OCI-LY1 (cell line): ENCODE results near the gene MDM1.

Experiments used
- H2AFZ ChIP-seq: fragments of 200-600 bp; sonication (generic), shearing (Covaris generic); 2 replicates; pipeline ENCODE4 v1.6.0; 2014; ENCODE audit warnings: antibody characterized with exemption, mild to moderate bottlenecking, low read length
- H3F3A ChIP-seq: fragments of 200-600 bp; sonication (generic), shearing (Covaris generic); 2 replicates; pipeline ENCODE4 v1.6.0; 2014; ENCODE audit warnings: mild to moderate bottlenecking, antibody characterized with exemption, low read length, moderate library complexity; ENCODE audit not compliant: insufficient read depth
- H3K27ac ChIP-seq: fragments of 200-600 bp; sonication (generic); 2 replicates; pipeline ENCODE4 v1.5.1; 2014; ENCODE audit warnings: low read length, mixed run types, mild to moderate bottlenecking, low read depth; ENCODE audit not compliant: poor library complexity, severe bottlenecking
- H3K27me3 ChIP-seq: fragments of 200-600 bp; sonication (generic); 2 replicates; pipeline ENCODE4 v1.6.0; 2014; ENCODE audit warnings: antibody characterized with exemption, mild to moderate bottlenecking, low read length, moderate library complexity; ENCODE audit not compliant: insufficient read depth
- H3K36me3 ChIP-seq: fragments of 200-600 bp; sonication (generic); 2 replicates; pipeline ENCODE4 v1.6.1; 2014; ENCODE audit warnings: mild to moderate bottlenecking, antibody characterized with exemption, low read length, moderate library complexity, mixed read lengths; ENCODE audit not compliant: insufficient read depth
- H3K4me1 ChIP-seq: fragments of 200-600 bp; sonication (generic); 2 replicates; pipeline ENCODE4 v1.5.1; 2014; ENCODE audit warnings: mild to moderate bottlenecking, low read length, moderate library complexity; ENCODE audit not compliant: insufficient read depth, severe bottlenecking
- H3K4me2 ChIP-seq: fragments of 200-600 bp; sonication (generic), shearing (Covaris generic); 2 replicates; pipeline ENCODE4 v1.6.1; 2014; ENCODE audit warnings: low read length
- H3K4me3 ChIP-seq: fragments of 200-600 bp; sonication (generic); 2 replicates; pipeline ENCODE4 v1.5.1; 2014; ENCODE audit warnings: low read length, low read depth, mild to moderate bottlenecking, mixed read lengths; ENCODE audit not compliant: poor library complexity, severe bottlenecking
- H3K79me2 ChIP-seq: fragments of 200-600 bp; shearing (Covaris generic); 2 replicates; pipeline ENCODE4 v1.6.1; 2016; ENCODE audit warnings: mixed run types, low read length, mixed read lengths; ENCODE audit not compliant: insufficient read depth
- H3K9ac ChIP-seq: fragments of 200-600 bp; sonication (generic), shearing (Covaris generic); 2 replicates; pipeline ENCODE4 v1.6.1; 2014; ENCODE audit warnings: mild to moderate bottlenecking, low read length, mixed read lengths
- H3K9me2 ChIP-seq: fragments of 200-600 bp; sonication (generic), shearing (Covaris generic); 2 replicates; pipeline ENCODE4 v1.6.1; 2014; ENCODE audit warnings: low read depth, mild to moderate bottlenecking, low read length, mixed read lengths
- H3K9me3 ChIP-seq: fragments of 200-600 bp; shearing (Covaris generic); 2 replicates; pipeline ENCODE4 v1.6.1; 2014; ENCODE audit warnings: low read length, mixed read lengths
- H4K20me1 ChIP-seq: fragments of 200-600 bp; sonication (generic), shearing (Covaris generic); 2 replicates; pipeline ENCODE4 v1.6.0; 2016; ENCODE audit warnings: mild to moderate bottlenecking, low read length; ENCODE audit not compliant: insufficient read depth
- CTCF ChIP-seq: fragments of 200-600 bp; sonication (generic), shearing (Covaris generic); IDR thresholded peaks from 2 replicates; pipeline ENCODE4 v1.5.1; 2017; ENCODE audit warnings: mild to moderate bottlenecking, antibody characterized with exemption, low read length, moderate library complexity, mixed read lengths
- EZH2 ChIP-seq: fragments of 200-600 bp; sonication (generic), shearing (Covaris generic); IDR thresholded peaks from 2 replicates; pipeline ENCODE4 v1.8.0; 2017; ENCODE audit warnings: borderline replicate concordance, mixed run types, mild to moderate bottlenecking, antibody characterized with exemption, low read length, moderate library complexity, mixed read lengths

MDM1 gene

GRCh38 chr12:68305278-68305677 lies 26.9 kb downstream of the MDM1 start:
- Histone ChIP-seq H3K9me2 (no peaks in the 10 kb centered on the region), H3K27ac (no peak overlapping the region), H3K79me2 (no peaks in the 10 kb centered on the region), H3K4me3 (no peak overlapping the region), H3F3A (no peaks in the 10 kb centered on the region), H3K27me3 (no peaks in the 10 kb centered on the region), H2AFZ (no peak overlapping the region), H3K4me2 (no peak overlapping the region), H3K4me1 (no peaks in the 10 kb centered on the region), H4K20me1 (no peaks in the 10 kb centered on the region), H3K36me3 (peaks cover 89% of the 10 kb centered on the region), H3K9me3 (no peaks in the 10 kb centered on the region), H3K9ac (no peak overlapping the region)
- TF ChIP-seq EZH2: no peak
- no peak for TF ChIP-seq CTCF

GRCh38 chr12:68304626-68305025 lies 27.5 kb downstream of the MDM1 start:
- H3K27ac ChIP-seq: no peak overlapping the region
- no peak for TF ChIP-seq CTCF
- no peak for TF ChIP-seq EZH2
- no peaks in the 10 kb centered on the region for H3K9me2 ChIP-seq

GRCh38 chr12:68303850-68304249 lies 28.3 kb downstream of the MDM1 start:
- Histone ChIP-seq H3K4me1 (no peaks in the 10 kb centered on the region), H3K4me3 (no peak overlapping the region), H3K9ac (no peak overlapping the region), H3K36me3 (peaks cover 79% of the 10 kb centered on the region), H3K4me2 (no peak overlapping the region), H3K9me2 (no peaks in the 10 kb centered on the region), H3F3A (no peaks in the 10 kb centered on the region), H4K20me1 (no peaks in the 10 kb centered on the region), H3K79me2 (no peaks in the 10 kb centered on the region), H3K27ac (no peak overlapping the region), H3K9me3 (no peaks in the 10 kb centered on the region), H2AFZ (no peak overlapping the region), H3K27me3 (no peaks in the 10 kb centered on the region)
- TF ChIP-seq CTCF (no peak), EZH2 (no peak)

More at GRCh38 chr12:68304626-68305025, 27.5 kb downstream of the MDM1 start:
- no peaks in the 10 kb centered on the region for H3K4me1 ChIP-seq
- no peak overlapping the region for H2AFZ ChIP-seq
- no peaks in the 10 kb centered on the region for H3K9me3 ChIP-seq
- H3K4me3 ChIP-seq: no peak overlapping the region
- no peaks in the 10 kb centered on the region for H3K27me3 ChIP-seq
- H3K36me3 ChIP-seq: peaks cover 86% of the 10 kb centered on the region
- no peak overlapping the region for H3K9ac ChIP-seq
- H3K4me2 ChIP-seq: no peak overlapping the region
- no peaks in the 10 kb centered on the region for H4K20me1 ChIP-seq
- no peaks in the 10 kb centered on the region for H3F3A ChIP-seq
- H3K79me2 ChIP-seq: no peaks in the 10 kb centered on the region
